Sigmoid colon (tissue), 7 donors: ENCODE data around the gene MDP1. TPM values are rescaled to one million over a fixed set of nuclear protein-coding genes. Genes with fewer than 3 reads are reported as not detected.
"Not testable (repeated sequence)": the region's sequence is repeated elsewhere in the genome, so short reads cannot be mapped to it uniquely, and the experiment has no call there.

ENCODE experiments used
- DNase-seq: peaks from one replicate; pipeline ENCODE4 v3.0.0-alpha.2; 2019
- H3K27ac ChIP-seq, 4 donors: fragments of 200-600 bp; sonication (generic); one replicate each; pipeline ENCODE4 v1.5.1; 2016 to 2019; ENCODE audit warnings: mild to moderate bottlenecking in 1 of 4
- H3K27me3 ChIP-seq, 3 donors: fragments of 200-600 bp; sonication (generic); one replicate each; pipeline ENCODE4 v1.5.1; 2019; ENCODE audit warnings: mild to moderate bottlenecking in 1 of 3
- H3K36me3 ChIP-seq, 4 donors: fragments of 200-600 bp; sonication (generic); one replicate each; pipeline ENCODE4 v1.5.1; 2016 to 2019
- H3K4me1 ChIP-seq, 4 donors: fragments of 200-600 bp; sonication (generic); one replicate each; pipeline ENCODE4 v1.5.1; 2017 to 2019
- H3K4me3 ChIP-seq, 4 donors: fragments of 200-600 bp; sonication (generic); one replicate each; pipeline ENCODE4 v1.5.1; 2017 to 2019; ENCODE audit warnings: mild to moderate bottlenecking in 2 of 4, moderate library complexity in 1 of 4
- H3K9me3 ChIP-seq, 4 donors: fragments of 200-600 bp in 3 of 4; sonication (generic) in 3 of 4; one replicate each; pipeline versions ENCODE4 v1.5.1 to v1.6.1; 2013 to 2019
- EP300 ChIP-seq, 4 donors: sonication (generic); formaldehyde crosslinking; IDR thresholded peaks; one replicate each; pipeline ENCODE4 v1.6.1; 2017; ENCODE audit warnings: antibody characterized with exemption in 4 of 4
- POLR2A ChIP-seq, 2 donors: fragments of 450-650 bp; IDR thresholded peaks; one replicate each; pipeline ENCODE4 v1.6.1; 2016; ENCODE audit warnings: antibody characterized with exemption in 2 of 2, mild to moderate bottlenecking in 2 of 2, moderate library complexity in 2 of 2
- POLR2AphosphoS5 ChIP-seq, 4 donors: sonication (generic); formaldehyde crosslinking; IDR thresholded peaks; one replicate each; pipeline ENCODE4 v1.6.1; 2017; ENCODE audit warnings: antibody characterized with exemption in 4 of 4
- WGBS, 2 donors: extraction: QIAGEN DNeasy Blood & Tissue Kit; methylation state at CpG; one replicate each; pipeline ENCODE4 v1.1.7; 2013; 5-methylcytosine and 5-hydroxymethylcytosine counted together
- intact Hi-C: fragments of 100-400 bp; cut with DNase I; formaldehyde crosslinking; loops from one replicate; pipeline ENCODE4 v1.15.1; 2023
- polyA plus RNA-seq, 3 donors: library from polyadenylated mRNA; stranded (reverse); fragments of 200-250 nt; gene quantifications; one replicate each; pipeline ENCODE4 v1.2.3, GENCODE V29; 2013
- total RNA-seq, 4 donors: library from RNA; depleted of rRNA; stranded (reverse); fragments of >200 nt; gene quantifications; one replicate each; pipeline ENCODE4 v1.1.0, GENCODE V29; 2016
- TF ChIP-seq, protein P1 (sequence below), 4 experiments: fragments of 450-650 bp in 3 of 4; fragments of 200-600 bp in 1 of 4; IDR thresholded peaks; one replicate each; pipeline ENCODE4 v1.5.1; 2016 to 2019; ENCODE audit warnings: antibody characterized with exemption in 4 of 4, mild to moderate bottlenecking in 3 of 4, moderate library complexity in 2 of 4
- donor health status: healthy with polysubstance abuse.
- donor health status: Bipolar disorder and iron deficiency.
- donor health status: healthy.

MDP1 gene
- total and polyA plus RNA-seq, 7 donors, result 15.1 to 34.2 (median 28.8) TPM

DNA sequence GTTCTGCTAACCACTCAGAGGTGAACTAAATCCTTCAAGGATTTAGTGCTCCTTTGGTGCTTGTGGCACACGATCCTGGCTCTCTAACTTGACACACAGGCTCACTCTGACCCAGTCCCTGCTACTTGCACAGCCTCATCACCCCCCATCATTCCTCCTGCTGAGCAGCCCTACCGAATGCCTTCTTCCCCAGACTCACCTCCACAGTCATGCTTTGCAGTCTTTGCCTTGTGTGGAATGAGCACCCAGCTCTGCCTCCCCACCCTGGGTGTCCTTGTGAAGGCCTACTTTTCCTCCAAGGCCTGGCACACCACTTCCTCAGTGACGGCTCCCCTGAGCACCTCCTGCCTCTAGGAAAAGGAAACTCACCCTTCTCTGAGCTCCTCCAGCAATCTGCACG is 34.5 kb upstream of the MDP1 start:
- no peak overlapping the region for H3K27ac ChIP-seq
- H3K36me3 ChIP-seq, result no peaks in the 10 kb centered on the region
- H3K4me3 ChIP-seq, result no peak overlapping the region
- no peaks in the 10 kb centered on the region for H3K27me3 ChIP-seq
- WGBS, 2 donors, result 72 to 76% methylated on average over 4 of the region's 4 CpGs
- H3K4me1 ChIP-seq, result no peaks in the 10 kb centered on the region
- H3K9me3 ChIP-seq, result no peaks in the 10 kb centered on the region
- DNase-seq, result peak; percentile 39
- TF ChIP-seq, protein P1, sequence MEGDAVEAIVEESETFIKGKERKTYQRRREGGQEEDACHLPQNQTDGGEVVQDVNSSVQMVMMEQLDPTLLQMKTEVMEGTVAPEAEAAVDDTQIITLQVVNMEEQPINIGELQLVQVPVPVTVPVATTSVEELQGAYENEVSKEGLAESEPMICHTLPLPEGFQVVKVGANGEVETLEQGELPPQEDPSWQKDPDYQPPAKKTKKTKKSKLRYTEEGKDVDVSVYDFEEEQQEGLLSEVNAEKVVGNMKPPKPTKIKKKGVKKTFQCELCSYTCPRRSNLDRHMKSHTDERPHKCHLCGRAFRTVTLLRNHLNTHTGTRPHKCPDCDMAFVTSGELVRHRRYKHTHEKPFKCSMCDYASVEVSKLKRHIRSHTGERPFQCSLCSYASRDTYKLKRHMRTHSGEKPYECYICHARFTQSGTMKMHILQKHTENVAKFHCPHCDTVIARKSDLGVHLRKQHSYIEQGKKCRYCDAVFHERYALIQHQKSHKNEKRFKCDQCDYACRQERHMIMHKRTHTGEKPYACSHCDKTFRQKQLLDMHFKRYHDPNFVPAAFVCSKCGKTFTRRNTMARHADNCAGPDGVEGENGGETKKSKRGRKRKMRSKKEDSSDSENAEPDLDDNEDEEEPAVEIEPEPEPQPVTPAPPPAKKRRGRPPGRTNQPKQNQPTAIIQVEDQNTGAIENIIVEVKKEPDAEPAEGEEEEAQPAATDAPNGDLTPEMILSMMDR (IDR thresholded peaks at IDR 0.05), result no peak
- TF ChIP-seq EP300 (IDR thresholded peaks at IDR 0.05) (no peak), POLR2AphosphoS5 (IDR thresholded peaks at IDR 0.05) (no peak), POLR2A (IDR thresholded peaks at IDR 0.05) (no peak)
- intact Hi-C loops, result no loop called here

DNA sequence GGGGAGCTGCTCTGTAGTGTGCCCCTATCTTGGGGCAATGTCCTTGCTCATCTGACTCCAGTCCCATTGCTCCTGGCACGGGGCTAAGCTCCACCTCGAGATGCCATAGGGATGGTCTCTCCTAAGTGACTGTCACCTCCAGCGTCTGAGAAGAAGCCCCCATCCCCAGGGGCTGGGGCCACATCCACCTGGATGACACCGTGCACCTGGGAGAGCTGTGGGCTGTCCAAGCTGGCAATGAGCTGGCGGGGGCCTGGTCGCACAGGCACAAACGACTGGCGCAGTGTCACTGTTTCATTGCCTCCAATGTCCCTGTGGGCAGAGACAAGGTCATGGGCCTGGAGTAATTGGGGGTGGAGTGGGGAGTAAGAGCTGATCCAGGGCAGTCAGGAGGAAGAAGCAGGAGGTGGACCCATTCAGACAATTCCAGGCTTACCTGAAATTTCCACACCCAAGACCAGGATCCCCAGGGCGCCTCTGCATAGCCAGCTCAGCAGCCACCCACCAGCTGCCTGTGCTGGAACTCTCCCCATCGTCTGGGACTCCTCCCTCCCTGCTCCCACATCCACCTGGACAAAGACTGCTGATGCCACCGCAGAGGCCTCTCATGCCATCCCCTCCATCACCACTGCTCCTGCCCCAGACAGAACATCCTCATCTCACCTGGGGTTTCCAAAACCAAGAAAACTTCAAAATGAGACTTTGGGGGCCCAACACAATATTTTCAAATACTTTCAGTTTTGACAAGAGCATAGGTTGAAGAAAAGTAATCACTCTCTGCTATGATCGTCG is 33.6 kb upstream of the MDP1 start:
- Histone ChIP-seq H3K27ac (no peak overlapping the region), H3K36me3 (no peaks in the 10 kb centered on the region), H3K4me3 (no peak overlapping the region), H3K9me3 (no peaks in the 10 kb centered on the region), H3K27me3 (no peaks in the 10 kb centered on the region), H3K4me1 (no peaks in the 10 kb centered on the region)
- intact Hi-C loops, result no loop called here
- WGBS, 2 donors, result 81 to 82% methylated on average over 13 of the region's 13 CpGs
- DNase-seq, result peak; percentile 33
- TF ChIP-seq POLR2A (IDR thresholded peaks at IDR 0.05) (no peak), POLR2AphosphoS5 (IDR thresholded peaks at IDR 0.05) (no peak), EP300 (IDR thresholded peaks at IDR 0.05) (no peak)
- TF ChIP-seq, protein P1 (IDR thresholded peaks at IDR 0.05), result no peak

DNA sequence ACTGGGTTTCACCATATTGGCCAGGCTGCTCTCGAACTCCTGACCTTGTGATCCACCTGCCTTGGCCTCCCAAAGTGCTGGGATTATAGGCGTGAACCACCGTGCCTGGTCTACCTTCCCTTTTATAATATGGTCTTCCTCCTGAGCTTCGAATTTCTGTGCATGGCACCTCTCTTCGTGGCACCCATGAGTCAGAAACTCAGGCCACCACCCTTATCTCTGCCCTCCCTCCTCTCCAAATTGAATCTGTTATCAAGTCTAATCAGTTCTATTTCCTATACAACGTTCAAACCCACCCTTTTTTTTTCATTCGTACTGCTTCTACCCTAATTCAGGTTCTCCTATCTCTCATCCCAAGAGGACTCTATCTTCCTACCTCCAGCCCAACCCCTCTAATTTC is 31.6 kb upstream of the MDP1 start:
- peaks cover 0 to 10% (median 9%) of the 10 kb centered on the region in 4 donors for H3K4me1 ChIP-seq
- no peak for DNase-seq

DNA sequence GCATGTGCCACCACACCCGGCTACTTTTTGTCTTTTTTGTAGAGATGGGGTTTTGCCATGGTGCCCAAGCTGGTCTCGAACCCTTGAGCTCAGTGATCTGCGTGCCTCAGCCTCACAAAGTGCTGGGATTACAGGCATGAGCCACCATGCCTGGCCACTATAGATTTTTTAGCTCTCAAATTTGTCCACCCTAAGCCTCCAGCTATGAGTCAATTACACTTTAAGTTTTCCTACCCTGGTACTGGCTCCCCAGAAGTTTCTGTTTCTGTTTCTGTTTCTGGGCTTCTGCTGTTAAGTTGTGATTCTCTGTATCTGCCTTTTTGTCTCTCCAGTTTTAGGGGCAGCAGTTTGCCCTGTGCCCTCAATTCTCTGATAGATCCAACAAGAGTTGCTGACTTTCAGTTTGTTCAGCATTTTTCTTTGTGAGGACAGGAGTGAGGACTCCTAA is 30.9 kb upstream of the MDP1 start:
- intact Hi-C loops, result no loop called here

More for the DNA sequence above, 31.6 kb upstream of the MDP1 start:
- Histone ChIP-seq H3K4me3 (no peak overlapping the region), H3K27me3 (no peaks in the 10 kb centered on the region), H3K36me3 (no peaks in the 10 kb centered on the region), H3K27ac (no peak overlapping the region), H3K9me3 (no peaks in the 10 kb centered on the region)
- WGBS, 2 donors, result 79 to 82% methylated on average over 7 of the region's 7 CpGs
- intact Hi-C loops, result no loop called here
- TF ChIP-seq, protein P1 (IDR thresholded peaks at IDR 0.05), result no peak
- TF ChIP-seq POLR2AphosphoS5 (IDR thresholded peaks at IDR 0.05) (no peak), EP300 (IDR thresholded peaks at IDR 0.05) (no peak), POLR2A (IDR thresholded peaks at IDR 0.05) (no peak)

DNA sequence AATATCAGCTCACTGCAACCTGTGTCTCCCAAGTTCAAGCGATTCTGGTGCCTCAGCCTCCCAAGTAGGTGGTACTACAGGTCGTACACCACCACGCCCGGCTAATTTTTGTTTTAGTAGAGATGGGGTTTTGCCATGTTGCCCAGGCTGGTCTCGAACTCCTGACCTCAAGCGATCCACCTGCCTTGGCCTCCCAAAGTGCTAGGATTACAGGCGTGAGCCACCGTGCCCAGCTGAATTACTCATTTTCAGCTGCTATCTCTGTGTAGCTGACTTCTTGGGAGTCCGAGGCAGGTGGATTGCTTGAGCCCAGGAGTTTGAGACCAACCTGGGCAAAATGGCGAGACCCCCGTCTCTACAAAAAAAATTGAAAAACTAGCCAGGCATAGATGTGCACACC is 29.5 kb upstream of the MDP1 start:
- DNase-seq, result peak; percentile 54
- H3K36me3 ChIP-seq, intact Hi-C loops, H3K27ac ChIP-seq, H3K27me3 ChIP-seq, H3K9me3 ChIP-seq, H3K4me3 ChIP-seq: not testable (repeated sequence)
- WGBS, 2 donors, result 92 to 95% methylated on average over 11 of the region's 11 CpGs
- peaks cover 0 to 25% (median 24%) of the 10 kb centered on the region in 4 donors for H3K4me1 ChIP-seq

More for the DNA sequence above, 30.9 kb upstream of the MDP1 start:
- DNase-seq, result no peak
- Histone ChIP-seq H3K27ac (no peak overlapping the region), H3K4me3 (no peak overlapping the region), H3K36me3 (no peaks in the 10 kb centered on the region), H3K4me1 (peaks cover 0 to 11% (median 10%) of the 10 kb centered on the region in 4 donors), H3K27me3 (no peaks in the 10 kb centered on the region), H3K9me3 (no peaks in the 10 kb centered on the region)
- TF ChIP-seq POLR2A (IDR thresholded peaks at IDR 0.05) (no peak), EP300 (IDR thresholded peaks at IDR 0.05) (no peak), POLR2AphosphoS5 (IDR thresholded peaks at IDR 0.05) (no peak)
- TF ChIP-seq, protein P1 (IDR thresholded peaks at IDR 0.05), result no peak
- WGBS, 2 donors, result 80 to 90% methylated on average over 3 of the region's 3 CpGs
